ENCODE results near the gene RXRG. TPM values are rescaled to one million over a fixed set of nuclear protein-coding genes. Genes with fewer than 3 reads are reported as not detected.
"Not testable (repeated sequence)": the region's sequence is repeated elsewhere in the genome, so short reads cannot be mapped to it uniquely, and the experiment has no call there.

Gene RXRG
- total RNA-seq, 1 donor from 2014 or later: not detected

GRCh38 chr1:165463978-165464377 lies 19.1 kb upstream of the RXRG start:
- no peak overlapping the region for H2AFZ ChIP-seq (ENCODE audit: low read depth, low read length)
- H3K4me2 ChIP-seq (ENCODE audit: low read length): no peak overlapping the region
- Mint-ChIP-seq H3K27ac (ENCODE audit: unreplicated experiment) (no peak overlapping the region), H3K4me1 (ENCODE audit: low read depth, unreplicated experiment) (no peaks in the 10 kb centered on the region), H3K9me3 (ENCODE audit: unreplicated experiment) (peaks cover 2% of the 10 kb centered on the region), H3K36me3 (ENCODE audit: low read depth, unreplicated experiment) (no peaks in the 10 kb centered on the region), H3K27me3 (ENCODE audit: low read depth, unreplicated experiment) (peaks cover 39% of the 10 kb centered on the region), H3K4me3 (ENCODE audit: unreplicated experiment) (no peak overlapping the region)
- TF ChIP-seq EZH2 (IDR thresholded peaks at IDR 0.05; ENCODE audit: insufficient read depth, low read length): no peak
- no peak for TF ChIP-seq CTCF (IDR thresholded peaks at IDR 0.05; ENCODE audit: insufficient read depth, low read depth, low read length)
- no peaks in the 10 kb centered on the region for H3K4me1 ChIP-seq (ENCODE audit: insufficient read depth, low read length)
- no peak for DNase-seq (ENCODE audit: low read depth)
- no peak overlapping the region for H3K9ac ChIP-seq (ENCODE audit: low read length)
- H3K36me3 ChIP-seq (ENCODE audit: insufficient read depth, low read length): no peaks in the 10 kb centered on the region
- no peaks in the 10 kb centered on the region for H3K9me3 ChIP-seq (ENCODE audit: insufficient read depth, low read depth, low read length)
- no peak overlapping the region for H3K4me3 ChIP-seq (ENCODE audit: insufficient read depth, low read depth, low read length)
- FAIRE-seq: no peak
- no peaks in the 10 kb centered on the region for H3K79me2 ChIP-seq (ENCODE audit: insufficient read depth, low read length)
- no peaks in the 10 kb centered on the region for H4K20me1 ChIP-seq (ENCODE audit: insufficient read depth, low read length)
- H3K27me3 ChIP-seq (ENCODE audit: insufficient read depth, low read length): no peaks in the 10 kb centered on the region
- no peak overlapping the region for H3K27ac ChIP-seq (ENCODE audit: low read depth, low read length)

DNA sequence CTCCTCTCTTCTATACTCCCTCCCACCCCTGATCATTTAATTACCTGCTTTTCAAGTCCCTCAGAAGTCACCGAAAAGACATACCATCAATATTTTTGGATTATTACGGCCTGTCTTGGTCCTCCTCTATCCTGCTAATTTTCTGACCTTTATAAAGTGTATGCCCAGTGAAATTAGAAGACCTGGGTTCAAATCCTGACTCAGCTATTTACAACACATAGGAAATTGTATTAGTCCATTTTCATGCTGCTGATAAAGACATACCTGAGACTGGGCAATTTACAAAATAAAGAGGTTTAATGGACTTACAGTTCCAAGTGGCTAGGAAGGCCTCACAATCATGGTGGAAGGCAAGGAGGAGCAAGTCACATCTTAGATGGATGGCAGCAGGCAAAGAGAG lies 14.8 kb upstream of the RXRG start:
- H3K36me3 ChIP-seq (ENCODE audit: insufficient read depth, low read length); H4K20me1 ChIP-seq (ENCODE audit: insufficient read depth, low read length); FAIRE-seq; DNase-seq (ENCODE audit: low read depth); H3K79me2 ChIP-seq (ENCODE audit: insufficient read depth, low read length); H3K36me3 Mint-ChIP-seq (ENCODE audit: low read depth, unreplicated experiment); H3K4me2 ChIP-seq (ENCODE audit: low read length); H3K4me3 Mint-ChIP-seq (ENCODE audit: unreplicated experiment); H3K4me1 Mint-ChIP-seq (ENCODE audit: low read depth, unreplicated experiment); H3K9me3 Mint-ChIP-seq (ENCODE audit: unreplicated experiment); H3K4me3 ChIP-seq (ENCODE audit: insufficient read depth, low read depth, low read length); H3K27me3 ChIP-seq (ENCODE audit: insufficient read depth, low read length); H3K9me3 ChIP-seq (ENCODE audit: insufficient read depth, low read depth, low read length); H3K27ac Mint-ChIP-seq (ENCODE audit: unreplicated experiment); H3K27ac ChIP-seq (ENCODE audit: low read depth, low read length); H3K9ac ChIP-seq (ENCODE audit: low read length); H2AFZ ChIP-seq (ENCODE audit: low read depth, low read length); H3K4me1 ChIP-seq (ENCODE audit: insufficient read depth, low read length): not testable (repeated sequence)
- peaks cover 41% of the 10 kb centered on the region for H3K27me3 Mint-ChIP-seq (ENCODE audit: low read depth, unreplicated experiment)

DNA sequence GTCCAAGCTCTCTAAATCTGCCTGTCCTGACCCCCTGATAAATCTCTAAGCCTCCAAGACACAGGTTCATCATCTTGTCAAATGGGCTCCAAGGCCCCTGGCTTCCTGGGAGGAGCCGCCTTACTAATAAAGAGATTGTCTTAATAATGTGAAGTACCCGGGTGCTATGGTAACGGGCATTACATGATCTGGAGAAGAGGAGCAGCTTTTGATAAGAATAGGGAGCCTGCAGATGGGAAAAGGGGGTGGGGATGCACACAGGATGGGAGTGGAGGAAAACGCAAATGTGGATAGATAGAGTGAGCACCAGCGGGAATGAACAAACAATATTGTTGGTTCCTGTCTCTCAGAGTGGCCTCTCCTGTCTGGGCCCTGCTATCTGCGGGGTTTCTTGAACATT lies 11.9 kb upstream of the RXRG start:
- no peak overlapping the region for H3K4me3 Mint-ChIP-seq (ENCODE audit: unreplicated experiment)
- H3K9me3 Mint-ChIP-seq (ENCODE audit: unreplicated experiment): no peaks in the 10 kb centered on the region
- H3K27ac ChIP-seq (ENCODE audit: low read depth, low read length): no peak overlapping the region
- no peaks in the 10 kb centered on the region for H3K79me2 ChIP-seq (ENCODE audit: insufficient read depth, low read length)
- no peak overlapping the region for H3K27ac Mint-ChIP-seq (ENCODE audit: unreplicated experiment)
- no peaks in the 10 kb centered on the region for H3K4me1 ChIP-seq (ENCODE audit: insufficient read depth, low read length)
- DNase-seq (ENCODE audit: low read depth): no peak
- H3K4me1 Mint-ChIP-seq (ENCODE audit: low read depth, unreplicated experiment): no peaks in the 10 kb centered on the region
- TF ChIP-seq CTCF (IDR thresholded peaks at IDR 0.05; ENCODE audit: insufficient read depth, low read depth, low read length): no peak
- no peak for TF ChIP-seq EZH2 (IDR thresholded peaks at IDR 0.05; ENCODE audit: insufficient read depth, low read length)
- no peak for FAIRE-seq
- H3K4me2 ChIP-seq (ENCODE audit: low read length): no peak overlapping the region
- H3K36me3 Mint-ChIP-seq (ENCODE audit: low read depth, unreplicated experiment): no peaks in the 10 kb centered on the region
- H3K36me3 ChIP-seq (ENCODE audit: insufficient read depth, low read length): no peaks in the 10 kb centered on the region
- no peaks in the 10 kb centered on the region for H3K27me3 ChIP-seq (ENCODE audit: insufficient read depth, low read length)
- no peaks in the 10 kb centered on the region for H4K20me1 ChIP-seq (ENCODE audit: insufficient read depth, low read length)
- no peak overlapping the region for H3K9ac ChIP-seq (ENCODE audit: low read length)
- peaks cover 53% of the 10 kb centered on the region for H3K27me3 Mint-ChIP-seq (ENCODE audit: low read depth, unreplicated experiment)
- no peak overlapping the region for H3K4me3 ChIP-seq (ENCODE audit: insufficient read depth, low read depth, low read length)
- H2AFZ ChIP-seq (ENCODE audit: low read depth, low read length): no peak overlapping the region
- no peaks in the 10 kb centered on the region for H3K9me3 ChIP-seq (ENCODE audit: insufficient read depth, low read depth, low read length)
